Smooth muscle cell (in vitro differentiated cells): ENCODE results near the gene RNF169. TPM values are rescaled to one million over a fixed set of nuclear protein-coding genes. Genes with fewer than 3 reads are reported as not detected.
A peak's percentile ranks its signal among the peaks of the same experiment; 100 is the strongest.

Experiments
- DNase-seq: peaks from one replicate; lab custom pipeline; 2025; ENCODE audit not compliant: unreplicated experiment; lab: John Stamatoyannopoulos, UW
- H2AFZ ChIP-seq: fragments of 200-600 bp; sonication (generic); 2 replicates; pipeline ENCODE4 v1.6.0; 2016; ENCODE audit warnings: antibody characterized with exemption, low read depth, mild to moderate bottlenecking
- H3F3A ChIP-seq: fragments of 200-600 bp; sonication (generic); 2 replicates; pipeline ENCODE4 v1.6.0; 2017; ENCODE audit warnings: antibody characterized with exemption, low read depth
- H3K27ac ChIP-seq: fragments of 200-600 bp; sonication (generic); 2 replicates; pipeline ENCODE4 v1.5.1; 2016; ENCODE audit warnings: low read depth, mild to moderate bottlenecking
- H3K27me3 ChIP-seq: fragments of 200-600 bp; sonication (generic); 2 replicates; pipeline ENCODE4 v1.6.1; 2016; ENCODE audit warnings: low read depth, mild to moderate bottlenecking
- H3K36me3 ChIP-seq: fragments of 200-600 bp; sonication (generic); 2 replicates; pipeline ENCODE4 v1.5.1; 2016; ENCODE audit warnings: low read depth
- H3K4me1 ChIP-seq: fragments of 200-600 bp; sonication (generic); 2 replicates; pipeline ENCODE4 v1.5.1; 2016; ENCODE audit warnings: low read depth
- H3K4me2 ChIP-seq: fragments of 200-600 bp; sonication (generic); 2 replicates; pipeline ENCODE4 v1.6.0; 2016; ENCODE audit warnings: mild to moderate bottlenecking
- H3K4me3 ChIP-seq: fragments of 200-600 bp; sonication (generic); 2 replicates; pipeline ENCODE4 v1.5.1; 2016; ENCODE audit warnings: mild to moderate bottlenecking
- H3K79me2 ChIP-seq: fragments of 200-600 bp; sonication (generic); 2 replicates; pipeline ENCODE4 v1.6.0; 2016; ENCODE audit warnings: low read depth, mild to moderate bottlenecking
- H3K9ac ChIP-seq: fragments of 200-600 bp; sonication (generic); 2 replicates; pipeline ENCODE4 v1.6.0; 2016; ENCODE audit warnings: low read depth
- H3K9me3 ChIP-seq: fragments of 200-600 bp; sonication (generic); replicated peaks from 2 replicates; pipeline ENCODE4 v1.5.1; 2016; ENCODE audit warnings: low read depth
- H4K20me1 ChIP-seq: fragments of 200-600 bp; sonication (generic); 2 replicates; pipeline ENCODE4 v1.6.0; 2016; ENCODE audit warnings: low read depth
- WGBS: methylation state at CpG from one replicate; pipeline ENCODE4 v1.1.7; 2016; ENCODE audit warnings: low lambda C conversion rate; 5-methylcytosine and 5-hydroxymethylcytosine counted together
- polyA plus RNA-seq: library from polyadenylated mRNA; unstranded; fragments of >200 nt; fragmentation: Nextera tagmentation; extraction: Ambion mirVana; gene quantifications from 2 replicates; pipeline ENCODE4 v1.2.1, GENCODE V29; 2016
- total RNA-seq: library from RNA; depleted of rRNA; stranded (reverse); fragments of >200 nt; gene quantifications from 2 replicates; pipeline ENCODE4 v1.2.3, GENCODE V29; 2014
- TF ChIP-seq, protein P1 (sequence below): fragments of 200-600 bp; sonication (generic); IDR thresholded peaks from 2 replicates; pipeline ENCODE4 v1.5.1; 2017; ENCODE audit warnings: borderline replicate concordance, mild to moderate bottlenecking, antibody characterized with exemption; ENCODE audit not compliant: insufficient read depth, poor library complexity, severe bottlenecking

The RNF169 gene, protein sequence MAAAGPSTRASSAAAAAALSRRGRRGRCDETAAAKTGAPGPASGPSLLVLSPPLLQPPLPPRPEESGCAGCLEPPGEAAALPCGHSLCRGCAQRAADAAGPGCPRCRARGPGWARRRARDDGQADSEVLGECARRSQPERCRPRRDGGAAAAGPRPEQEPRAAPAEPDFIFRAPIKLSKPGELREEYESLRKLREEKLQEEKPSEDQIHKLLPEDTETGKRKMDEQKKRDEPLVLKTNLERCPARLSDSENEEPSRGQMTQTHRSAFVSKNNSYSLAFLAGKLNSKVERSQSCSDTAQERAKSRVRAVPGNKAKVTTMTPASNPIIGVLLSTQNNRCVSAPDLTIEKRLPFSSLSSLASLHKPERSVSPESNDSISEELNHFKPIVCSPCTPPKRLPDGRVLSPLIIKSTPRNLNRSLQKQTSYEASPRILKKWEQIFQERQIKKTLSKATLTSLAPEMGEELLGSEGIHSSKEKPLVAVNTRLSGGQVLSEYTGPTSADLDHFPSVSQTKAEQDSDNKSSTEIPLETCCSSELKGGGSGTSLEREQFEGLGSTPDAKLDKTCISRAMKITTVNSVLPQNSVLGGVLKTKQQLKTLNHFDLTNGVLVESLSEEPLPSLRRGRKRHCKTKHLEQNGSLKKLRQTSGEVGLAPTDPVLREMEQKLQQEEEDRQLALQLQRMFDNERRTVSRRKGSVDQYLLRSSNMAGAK
- total RNA-seq, result 13.6 and 17.6 TPM in 2 replicates
- polyA plus RNA-seq, result 2.2 and 3.2 TPM in 2 replicates

DNA sequence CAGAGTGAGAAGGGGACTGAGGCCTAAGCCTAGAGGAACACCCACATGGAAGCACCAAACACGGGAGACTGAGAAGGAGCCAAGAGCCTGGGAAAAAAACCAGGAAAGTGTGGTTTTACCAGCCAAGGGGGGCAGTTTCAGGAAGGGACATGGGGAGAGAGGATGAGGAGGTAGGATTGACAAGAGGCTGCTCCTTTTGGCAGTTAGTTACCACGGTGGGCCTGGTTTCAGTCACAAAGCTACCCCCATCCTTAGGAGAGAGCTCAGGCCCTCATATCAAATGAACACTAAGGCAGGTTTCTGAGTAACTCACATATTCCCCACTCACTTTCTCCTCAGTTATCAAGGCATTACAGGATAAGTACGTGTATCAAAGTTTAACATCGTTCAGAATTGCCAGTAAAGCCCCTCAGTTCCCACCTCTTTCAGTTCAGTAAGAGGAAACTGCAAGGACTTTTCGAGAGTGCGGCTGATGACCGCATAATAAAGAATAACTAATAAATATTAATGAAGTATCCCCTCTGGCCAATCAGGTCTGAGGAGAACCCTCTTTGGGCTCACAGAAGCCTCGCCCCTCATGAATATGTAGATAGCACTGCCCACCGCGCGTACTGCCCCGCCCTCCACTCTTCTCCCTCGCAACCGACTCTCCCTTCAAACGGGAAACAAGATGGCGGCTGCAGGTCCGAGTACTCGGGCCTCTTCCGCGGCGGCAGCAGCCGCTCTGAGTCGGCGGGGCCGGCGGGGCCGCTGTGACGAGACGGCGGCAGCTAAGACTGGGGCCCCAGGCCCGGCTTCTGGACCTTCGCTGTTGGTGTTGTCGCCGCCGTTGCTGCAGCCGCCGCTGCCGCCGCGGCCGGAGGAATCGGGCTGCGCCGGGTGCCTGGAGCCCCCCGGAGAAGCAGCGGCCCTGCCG lies at the start of gene RNF169:
TSS of gene RNF169 (plus strand) at position 639 of the 916 bp plus-strand sequence. CDS start at position 671, 32 bp downstream.
- Histone ChIP-seq H3K36me3 (no peaks in the 10 kb centered on the region), H3K27me3 (no peaks in the 10 kb centered on the region), H2AFZ (peak within 1 kb of the TSS; percentile 81), H3K9me3 (no peaks in the 10 kb centered on the region), H3F3A (peaks cover 6% of the 10 kb centered on the region), H3K79me2 (peaks cover 43% of the 10 kb centered on the region), H3K27ac (peak within 1 kb of the TSS; percentile 81), H3K4me2 (peak within 1 kb of the TSS; percentile 89), H3K4me3 (peak within 1 kb of the TSS; percentile 91), H3K4me1 (peaks cover 8% of the 10 kb centered on the region), H3K9ac (peak within 1 kb of the TSS; percentile 96), H4K20me1 (peaks cover 19% of the 10 kb centered on the region)
- TF ChIP-seq, protein P1, sequence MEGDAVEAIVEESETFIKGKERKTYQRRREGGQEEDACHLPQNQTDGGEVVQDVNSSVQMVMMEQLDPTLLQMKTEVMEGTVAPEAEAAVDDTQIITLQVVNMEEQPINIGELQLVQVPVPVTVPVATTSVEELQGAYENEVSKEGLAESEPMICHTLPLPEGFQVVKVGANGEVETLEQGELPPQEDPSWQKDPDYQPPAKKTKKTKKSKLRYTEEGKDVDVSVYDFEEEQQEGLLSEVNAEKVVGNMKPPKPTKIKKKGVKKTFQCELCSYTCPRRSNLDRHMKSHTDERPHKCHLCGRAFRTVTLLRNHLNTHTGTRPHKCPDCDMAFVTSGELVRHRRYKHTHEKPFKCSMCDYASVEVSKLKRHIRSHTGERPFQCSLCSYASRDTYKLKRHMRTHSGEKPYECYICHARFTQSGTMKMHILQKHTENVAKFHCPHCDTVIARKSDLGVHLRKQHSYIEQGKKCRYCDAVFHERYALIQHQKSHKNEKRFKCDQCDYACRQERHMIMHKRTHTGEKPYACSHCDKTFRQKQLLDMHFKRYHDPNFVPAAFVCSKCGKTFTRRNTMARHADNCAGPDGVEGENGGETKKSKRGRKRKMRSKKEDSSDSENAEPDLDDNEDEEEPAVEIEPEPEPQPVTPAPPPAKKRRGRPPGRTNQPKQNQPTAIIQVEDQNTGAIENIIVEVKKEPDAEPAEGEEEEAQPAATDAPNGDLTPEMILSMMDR, result no peak
- peak; percentile 55 for DNase-seq
- WGBS, result 2% methylated on average over 47 of the region's 47 CpGs

DNA sequence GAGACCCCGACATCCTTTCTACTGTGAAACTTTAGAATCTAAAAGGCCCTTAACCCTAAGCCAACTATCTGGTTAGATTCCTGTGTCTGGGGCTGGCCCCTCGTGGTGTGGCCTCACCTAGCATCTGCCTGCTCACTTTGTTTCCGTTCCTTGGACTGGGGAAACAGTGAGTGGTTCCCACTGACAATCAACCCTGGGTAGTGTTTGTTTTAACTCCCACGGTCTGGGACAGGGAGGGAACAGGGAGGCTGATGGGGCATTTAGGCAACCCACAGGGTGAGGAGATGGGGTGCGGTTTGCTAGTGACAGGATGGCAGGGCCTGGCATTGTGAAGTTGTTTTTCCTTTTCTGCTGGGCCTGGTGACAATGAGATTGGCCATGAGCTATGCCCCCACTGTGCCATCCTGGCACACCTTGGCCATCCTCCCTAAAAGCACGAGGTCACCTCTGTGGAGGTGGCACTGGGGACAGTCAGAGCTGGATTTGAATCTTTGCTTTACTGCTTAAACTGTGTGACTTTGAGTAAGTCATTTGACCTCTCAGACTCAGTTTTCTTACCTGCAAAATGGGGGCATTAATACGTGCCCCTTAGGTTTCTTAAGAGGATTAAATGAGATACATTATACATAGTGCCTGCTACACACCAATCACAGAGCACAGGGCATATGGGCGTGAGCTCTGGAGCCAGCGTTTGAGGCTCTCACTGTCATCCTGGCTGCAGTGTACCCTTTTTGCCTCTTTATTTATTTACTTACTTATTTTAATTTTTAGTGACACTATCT lies 48.8 kb upstream of the RNF169 start:
- TF ChIP-seq, protein P1, result no peak
- Histone ChIP-seq H4K20me1 (no peaks in the 10 kb centered on the region), H3K36me3 (no peaks in the 10 kb centered on the region), H3K79me2 (no peaks in the 10 kb centered on the region), H3K4me2 (no peak overlapping the region), H3K27me3 (no peaks in the 10 kb centered on the region), H3K4me1 (peaks cover 8% of the 10 kb centered on the region), H3F3A (no peaks in the 10 kb centered on the region), H3K9me3 (no peaks in the 10 kb centered on the region), H3K4me3 (no peak overlapping the region), H2AFZ (no peak overlapping the region), H3K9ac (no peak overlapping the region), H3K27ac (no peak overlapping the region)
- WGBS, result 87% methylated on average over 9 of the region's 9 CpGs
- no peak for DNase-seq

DNA sequence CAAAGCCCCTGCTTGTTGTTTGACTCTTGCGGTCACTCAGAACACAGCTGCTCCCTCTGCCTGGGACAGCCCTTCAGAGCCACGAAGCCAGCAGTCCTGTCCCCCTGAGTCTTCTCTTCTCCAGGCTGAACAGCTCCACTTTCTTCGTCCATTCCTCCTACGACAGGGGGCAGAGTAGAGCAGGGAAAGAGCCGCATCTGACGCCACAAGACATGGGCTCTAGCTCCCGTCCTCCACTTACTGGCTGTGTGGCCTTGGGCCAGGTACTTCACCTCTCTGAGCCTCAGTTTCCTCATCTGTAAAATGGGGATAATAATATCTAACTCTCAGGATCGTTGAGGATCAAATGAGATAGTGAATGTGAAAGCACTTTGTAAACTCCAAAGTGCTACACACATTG lies 47.3 kb upstream of the RNF169 start:
- Histone ChIP-seq H3K79me2 (no peaks in the 10 kb centered on the region), H3K4me1 (peaks cover 1% of the 10 kb centered on the region), H3K9me3 (no peaks in the 10 kb centered on the region), H3K4me3 (no peak overlapping the region), H3K27me3 (no peaks in the 10 kb centered on the region), H3K9ac (no peak overlapping the region), H3K27ac (no peak overlapping the region), H3K36me3 (no peaks in the 10 kb centered on the region), H3K4me2 (no peak overlapping the region), H2AFZ (no peak overlapping the region), H3F3A (no peaks in the 10 kb centered on the region), H4K20me1 (no peaks in the 10 kb centered on the region)
- WGBS, result 81% methylated on average over 8 of the region's 8 CpGs
- no peak for DNase-seq
- TF ChIP-seq, protein P1, result no peak
